NB4 (cell line): Measurements from ENCODE around the gene NAT8L.

Experiments used
- DNase-seq: peaks from one replicate; pipeline ENCODE4 v3.0.0; 2010; ENCODE audit warnings: low read depth
- H3K4me3 ChIP-seq: one replicate; pipeline ENCODE4 v1.5.1; 2011; ENCODE audit warnings: mild to moderate bottlenecking, low read depth, low read length, moderate library complexity
- CTCF ChIP-seq: IDR thresholded peaks from one replicate; pipeline ENCODE4 v1.5.1; 2012; ENCODE audit warnings: low read depth, low read length
- MAX ChIP-seq: IDR thresholded peaks from 2 replicates; pipeline ENCODE4 v1.6.1; 2011; ENCODE audit warnings: low read depth, low read length
- MYC ChIP-seq: IDR thresholded peaks from 2 replicates; pipeline ENCODE4 v1.6.1; 2011; ENCODE audit warnings: low read depth, low read length
- POLR2A ChIP-seq: IDR thresholded peaks from 2 replicates; pipeline ENCODE4 v1.6.1; 2011; ENCODE audit warnings: mild to moderate bottlenecking; ENCODE audit not compliant: insufficient read length; ENCODE audit errors: extremely low read depth

Gene NAT8L

GRCh38 chr4:2102045-2102883, 43.1 kb downstream of the NAT8L start:
- H3K4me3 ChIP-seq, result no peak overlapping the region
- no peak for TF ChIP-seq CTCF
- no peak for TF ChIP-seq MYC
- TF ChIP-seq POLR2A, result no peak
- no peak for TF ChIP-seq MAX
- no peak for DNase-seq

DNA sequence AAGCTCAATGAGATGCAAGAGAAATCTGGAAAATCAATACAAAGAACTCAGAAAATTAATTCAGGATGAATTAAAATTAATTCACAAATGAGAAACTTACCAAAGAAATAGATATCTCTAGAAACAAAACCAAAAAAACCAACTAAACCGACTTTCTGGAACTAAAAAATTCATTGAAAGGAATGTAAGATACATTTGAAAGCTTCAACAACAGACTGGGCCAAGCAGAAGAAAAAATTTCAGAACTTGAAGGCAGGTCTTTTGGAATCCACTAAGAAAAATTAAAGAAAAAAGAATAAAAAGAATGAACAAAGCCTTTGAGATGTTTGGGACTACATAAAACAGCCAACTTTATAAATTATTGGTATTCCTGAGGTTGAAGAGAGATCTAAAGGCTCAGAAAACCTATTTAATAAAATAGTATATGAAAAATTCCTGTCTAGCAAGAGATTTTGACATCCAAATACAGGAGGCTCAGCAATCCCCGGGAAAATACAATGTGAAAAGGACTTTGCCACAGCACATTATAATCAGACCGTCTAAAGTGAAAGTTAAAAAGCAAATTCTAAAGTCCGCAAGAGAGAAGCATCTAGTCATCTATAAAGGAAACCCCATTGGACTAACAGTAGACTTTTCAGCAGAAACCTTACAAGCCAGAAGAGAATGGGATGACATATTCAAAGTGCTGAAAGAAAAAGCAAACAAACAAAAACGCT, 44.2 kb downstream of the NAT8L start:
- DNase-seq, result no peak
- no peak overlapping the region for H3K4me3 ChIP-seq
- TF ChIP-seq POLR2A, result no peak
- TF ChIP-seq MAX, result no peak
- TF ChIP-seq CTCF, result no peak
- TF ChIP-seq MYC, result no peak

- no peak overlapping the region for H3K4me3 ChIP-seq
- TF ChIP-seq POLR2A (no peak), MYC (no peak)
- DNase-seq, result peak; percentile 45
Observed at GRCh38 chr4:2103843-2104547, 44.9 kb downstream of the NAT8L start.

GRCh38 chr4:2104556-2105345, 45.6 kb downstream of the NAT8L start:
- TF ChIP-seq POLR2A (no peak), CTCF (no peak), MYC (no peak), MAX (no peak)
- no peak for DNase-seq
- H3K4me3 ChIP-seq, result no peak overlapping the region

DNA sequence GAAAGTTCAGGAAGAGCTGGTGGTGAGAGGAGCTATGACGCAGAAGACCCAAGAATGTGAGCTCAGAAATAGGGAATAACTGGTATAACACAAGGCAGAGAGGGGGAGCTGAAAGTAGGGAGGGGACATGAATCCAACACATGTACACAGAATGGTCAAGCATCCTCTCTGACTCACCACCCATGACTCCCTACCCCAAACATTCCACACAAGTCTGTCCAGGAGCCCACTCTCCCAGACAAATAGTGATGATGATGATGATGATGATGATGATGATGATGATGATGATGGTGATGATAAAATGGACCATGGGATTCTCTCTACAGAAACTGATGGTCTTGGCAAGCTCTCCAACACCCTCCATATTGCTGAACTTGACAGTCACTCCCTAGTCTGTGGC, 46.4 kb downstream of the NAT8L start:
- TF ChIP-seq MYC, result no peak
- no peak for TF ChIP-seq POLR2A
- TF ChIP-seq CTCF, result no peak
- TF ChIP-seq MAX, result no peak
- no peak overlapping the region for H3K4me3 ChIP-seq
- no peak for DNase-seq
